ENCODE measurements around the gene ADAM10.
A peak's percentile ranks its signal among the peaks of the same experiment; 100 is the strongest.

ADAM10 gene

GRCh38 chr15:58748040-58748851 lies 1.3 kb downstream of the ADAM10 start:
- Histone ChIP-seq H3K4me3 (ENCODE audit: low read depth, low read length, poor library complexity, severe bottlenecking) (peak overlapping the region; percentile 91), H4K20me1 (ENCODE audit: insufficient read depth, low read length) (no peaks in the 10 kb centered on the region), H3K4me2 (ENCODE audit: low read length) (peak overlapping the region; percentile 91), H3K9me2 (ENCODE audit: low read depth, low read length) (no peaks in the 10 kb centered on the region), H3F3A (ENCODE audit: insufficient read depth, low read length) (no peaks in the 10 kb centered on the region), H3K79me2 (ENCODE audit: insufficient read depth, low read length) (peaks cover 56% of the 10 kb centered on the region), H2AFZ (ENCODE audit: low read length) (no peak overlapping the region), H3K9ac (ENCODE audit: low read length) (peak overlapping the region; percentile 89), H3K27ac (ENCODE audit: low read depth, low read length, poor library complexity, severe bottlenecking) (peak overlapping the region; percentile 85), H3K4me1 (ENCODE audit: insufficient read depth, low read length, severe bottlenecking) (peaks cover 55% of the 10 kb centered on the region), H3K9me3 (ENCODE audit: low read length) (no peaks in the 10 kb centered on the region), H3K36me3 (ENCODE audit: insufficient read depth, low read length) (peaks cover 9% of the 10 kb centered on the region), H3K27me3 (ENCODE audit: insufficient read depth, low read length) (no peaks in the 10 kb centered on the region)
- TF ChIP-seq EZH2 (IDR thresholded peaks at IDR 0.05; ENCODE audit: borderline replicate concordance, low read length), result no peak
- TF ChIP-seq, protein P1, sequence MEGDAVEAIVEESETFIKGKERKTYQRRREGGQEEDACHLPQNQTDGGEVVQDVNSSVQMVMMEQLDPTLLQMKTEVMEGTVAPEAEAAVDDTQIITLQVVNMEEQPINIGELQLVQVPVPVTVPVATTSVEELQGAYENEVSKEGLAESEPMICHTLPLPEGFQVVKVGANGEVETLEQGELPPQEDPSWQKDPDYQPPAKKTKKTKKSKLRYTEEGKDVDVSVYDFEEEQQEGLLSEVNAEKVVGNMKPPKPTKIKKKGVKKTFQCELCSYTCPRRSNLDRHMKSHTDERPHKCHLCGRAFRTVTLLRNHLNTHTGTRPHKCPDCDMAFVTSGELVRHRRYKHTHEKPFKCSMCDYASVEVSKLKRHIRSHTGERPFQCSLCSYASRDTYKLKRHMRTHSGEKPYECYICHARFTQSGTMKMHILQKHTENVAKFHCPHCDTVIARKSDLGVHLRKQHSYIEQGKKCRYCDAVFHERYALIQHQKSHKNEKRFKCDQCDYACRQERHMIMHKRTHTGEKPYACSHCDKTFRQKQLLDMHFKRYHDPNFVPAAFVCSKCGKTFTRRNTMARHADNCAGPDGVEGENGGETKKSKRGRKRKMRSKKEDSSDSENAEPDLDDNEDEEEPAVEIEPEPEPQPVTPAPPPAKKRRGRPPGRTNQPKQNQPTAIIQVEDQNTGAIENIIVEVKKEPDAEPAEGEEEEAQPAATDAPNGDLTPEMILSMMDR (IDR thresholded peaks at IDR 0.05; ENCODE audit: low read length), result no peak

DNA sequence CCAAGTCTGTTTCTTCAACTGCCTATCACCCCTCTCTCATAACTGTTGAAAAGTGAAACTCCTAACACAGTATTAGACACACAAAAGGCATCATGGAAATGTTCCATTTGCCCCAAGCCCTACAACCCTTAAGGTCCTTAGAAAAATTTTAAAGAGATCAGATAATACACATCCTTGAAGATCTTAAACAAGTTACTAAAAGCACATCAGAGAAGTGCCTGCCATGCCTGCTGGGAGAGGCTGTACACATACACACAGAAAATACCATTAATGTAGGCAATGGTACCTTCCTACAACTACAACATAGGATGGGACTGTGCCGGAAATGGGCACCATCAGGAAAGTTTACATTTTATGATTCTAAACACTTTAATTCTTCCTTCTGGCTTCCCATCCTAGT lies 3.3 kb downstream of the ADAM10 start:
- Histone ChIP-seq H3K27me3 (ENCODE audit: insufficient read depth, low read length) (no peaks in the 10 kb centered on the region), H3K4me1 (ENCODE audit: insufficient read depth, low read length, severe bottlenecking) (peaks cover 59% of the 10 kb centered on the region), H3K79me2 (ENCODE audit: insufficient read depth, low read length) (peaks cover 77% of the 10 kb centered on the region), H3K4me2 (ENCODE audit: low read length) (peak overlapping the region; percentile 91), H3K36me3 (ENCODE audit: insufficient read depth, low read length) (peaks cover 13% of the 10 kb centered on the region), H3K9me3 (ENCODE audit: low read length) (no peaks in the 10 kb centered on the region), H2AFZ (ENCODE audit: low read length) (no peak overlapping the region), H3K9me2 (ENCODE audit: low read depth, low read length) (no peaks in the 10 kb centered on the region), H3K9ac (ENCODE audit: low read length) (peak overlapping the region; percentile 89), H3K27ac (ENCODE audit: low read depth, low read length, poor library complexity, severe bottlenecking) (peak overlapping the region; percentile 39), H4K20me1 (ENCODE audit: insufficient read depth, low read length) (no peaks in the 10 kb centered on the region), H3F3A (ENCODE audit: insufficient read depth, low read length) (no peaks in the 10 kb centered on the region), H3K4me3 (ENCODE audit: low read depth, low read length, poor library complexity, severe bottlenecking) (peak overlapping the region; percentile 91)
- TF ChIP-seq, protein P1 (IDR thresholded peaks at IDR 0.05; ENCODE audit: low read length), result no peak
- TF ChIP-seq EZH2 (IDR thresholded peaks at IDR 0.05; ENCODE audit: borderline replicate concordance, low read length), result no peak

DNA sequence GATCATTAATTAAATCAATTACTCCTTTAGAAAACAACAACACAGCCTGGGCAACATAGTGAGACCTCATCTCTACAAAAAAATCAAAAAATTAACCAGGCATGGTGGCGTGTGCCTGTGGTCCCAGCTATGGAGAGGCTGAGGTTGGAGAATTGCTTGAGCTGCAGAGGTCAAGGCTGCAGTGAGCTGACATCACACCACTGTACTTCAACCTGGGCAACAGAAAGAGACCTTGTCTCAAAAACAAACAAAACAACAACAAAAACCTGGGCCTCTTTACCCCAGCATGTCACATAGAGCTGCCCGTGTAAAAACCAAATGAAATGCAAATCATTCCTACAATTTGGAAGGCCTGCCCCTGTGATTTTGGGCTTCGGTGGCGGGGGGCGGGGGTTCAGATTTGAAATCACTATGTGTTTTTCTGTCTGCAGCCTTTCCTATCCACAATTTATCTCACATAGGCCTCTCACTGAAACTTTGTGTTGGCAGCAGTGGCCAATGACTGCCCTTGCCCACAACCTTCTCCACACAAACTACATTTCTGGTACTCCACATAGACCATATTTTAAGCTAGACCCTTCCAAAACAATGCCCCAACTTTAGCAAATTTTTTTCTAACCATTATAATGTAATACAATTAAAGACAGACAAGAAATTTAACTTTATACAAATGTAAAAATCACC lies 6.5 kb downstream of the ADAM10 start:
- Histone ChIP-seq H3K9me2 (ENCODE audit: low read depth, low read length) (no peaks in the 10 kb centered on the region), H3K9me3 (ENCODE audit: low read length) (no peaks in the 10 kb centered on the region), H3F3A (ENCODE audit: insufficient read depth, low read length) (no peaks in the 10 kb centered on the region), H3K36me3 (ENCODE audit: insufficient read depth, low read length) (peaks cover 13% of the 10 kb centered on the region), H2AFZ (ENCODE audit: low read length) (no peak overlapping the region), H3K4me2 (ENCODE audit: low read length) (no peak overlapping the region), H3K4me1 (ENCODE audit: insufficient read depth, low read length, severe bottlenecking) (peaks cover 64% of the 10 kb centered on the region), H3K27me3 (ENCODE audit: insufficient read depth, low read length) (no peaks in the 10 kb centered on the region), H3K4me3 (ENCODE audit: low read depth, low read length, poor library complexity, severe bottlenecking) (no peak overlapping the region), H3K27ac (ENCODE audit: low read depth, low read length, poor library complexity, severe bottlenecking) (peak overlapping the region; percentile 27), H3K9ac (ENCODE audit: low read length) (no peak overlapping the region), H3K79me2 (ENCODE audit: insufficient read depth, low read length) (peaks cover 99% of the 10 kb centered on the region), H4K20me1 (ENCODE audit: insufficient read depth, low read length) (no peaks in the 10 kb centered on the region)
- TF ChIP-seq, protein P1 (IDR thresholded peaks at IDR 0.05; ENCODE audit: low read length), result no peak
- TF ChIP-seq EZH2 (IDR thresholded peaks at IDR 0.05; ENCODE audit: borderline replicate concordance, low read length), result no peak

All from OCI-LY1 (cell line).